Neural cell (in vitro differentiated cells): Measurements from ENCODE around the gene MSANTD7.

Experiments used
- CTCF ChIP-seq: fragments of 450-650 bp; IDR thresholded peaks from 2 replicates; pipeline ENCODE4 v1.5.1; 2014; ENCODE audit warnings: antibody characterized with exemption, mild to moderate bottlenecking, moderate library complexity; ENCODE audit not compliant: poor library complexity, severe bottlenecking
- EP300 ChIP-seq: fragments of 450-650 bp; conservative IDR thresholded peaks from 2 replicates; pipeline ENCODE4 v1.6.1; 2014; ENCODE audit warnings: antibody characterized with exemption, mild to moderate bottlenecking, moderate library complexity; ENCODE audit not compliant: poor library complexity, severe bottlenecking
- EZH2 ChIP-seq: fragments of 200-600, 300-800 bp; shearing (Covaris generic), sonication (generic); IDR thresholded peaks from 2 replicates; pipeline ENCODE4 v1.6.1; 2014; ENCODE audit warnings: antibody characterized with exemption, low read length, borderline replicate concordance, mild to moderate bottlenecking; ENCODE audit not compliant: insufficient read depth, poor library complexity, severe bottlenecking
- MXI1 ChIP-seq: fragments of 450-650 bp; conservative IDR thresholded peaks from 2 replicates; pipeline ENCODE4 v1.6.1; 2014; ENCODE audit warnings: antibody characterized with exemption, mild to moderate bottlenecking; ENCODE audit not compliant: poor library complexity, severe bottlenecking
- POLR2AphosphoS5 ChIP-seq: IDR thresholded peaks from 2 replicates; pipeline ENCODE4 v1.6.1; 2012
- RAD21 ChIP-seq: fragments of 450-650 bp; conservative IDR thresholded peaks from 2 replicates; pipeline ENCODE4 v1.6.1; 2014; ENCODE audit warnings: antibody characterized with exemption, mild to moderate bottlenecking, moderate library complexity
- SMC3 ChIP-seq: fragments of 450-650 bp; conservative IDR thresholded peaks from 2 replicates; pipeline ENCODE4 v1.6.1; 2014; ENCODE audit warnings: antibody characterized with exemption, mild to moderate bottlenecking, moderate library complexity; ENCODE audit not compliant: poor library complexity
- TAF1 ChIP-seq: IDR thresholded peaks from 2 replicates; pipeline ENCODE4 v1.6.1; 2012; ENCODE audit warnings: low read depth
- TF ChIP-seq, protein P1 (sequence below): IDR thresholded peaks from 2 replicates; pipeline ENCODE4 v1.6.1; 2012; ENCODE audit warnings: borderline replicate concordance

DNA sequence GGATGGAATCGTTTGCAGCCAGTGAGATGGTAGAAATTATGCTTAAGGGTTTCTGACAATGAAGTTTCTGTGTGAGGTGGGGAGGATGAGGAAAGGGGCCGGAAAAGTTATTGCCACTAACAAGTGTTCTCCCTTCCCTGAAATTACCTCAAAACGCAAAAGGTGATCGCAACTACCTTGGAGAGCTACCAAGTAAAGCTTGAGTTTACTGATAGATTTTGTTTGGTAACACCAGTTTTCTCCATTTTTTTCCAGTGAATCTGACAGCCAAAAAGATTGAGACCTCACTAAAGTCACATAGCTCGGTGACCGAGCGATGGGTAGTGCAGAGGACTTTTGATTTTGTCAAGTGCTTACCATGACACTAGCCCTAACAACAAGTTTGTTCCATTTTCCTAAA lies 42.1 kb downstream of the MSANTD7 start:
- TF ChIP-seq EP300 (no peak), RAD21 (no peak), POLR2AphosphoS5 (no peak), CTCF (no peak), SMC3 (no peak), TAF1 (no peak), EZH2 (no peak), MXI1 (no peak)
- TF ChIP-seq, protein P1, sequence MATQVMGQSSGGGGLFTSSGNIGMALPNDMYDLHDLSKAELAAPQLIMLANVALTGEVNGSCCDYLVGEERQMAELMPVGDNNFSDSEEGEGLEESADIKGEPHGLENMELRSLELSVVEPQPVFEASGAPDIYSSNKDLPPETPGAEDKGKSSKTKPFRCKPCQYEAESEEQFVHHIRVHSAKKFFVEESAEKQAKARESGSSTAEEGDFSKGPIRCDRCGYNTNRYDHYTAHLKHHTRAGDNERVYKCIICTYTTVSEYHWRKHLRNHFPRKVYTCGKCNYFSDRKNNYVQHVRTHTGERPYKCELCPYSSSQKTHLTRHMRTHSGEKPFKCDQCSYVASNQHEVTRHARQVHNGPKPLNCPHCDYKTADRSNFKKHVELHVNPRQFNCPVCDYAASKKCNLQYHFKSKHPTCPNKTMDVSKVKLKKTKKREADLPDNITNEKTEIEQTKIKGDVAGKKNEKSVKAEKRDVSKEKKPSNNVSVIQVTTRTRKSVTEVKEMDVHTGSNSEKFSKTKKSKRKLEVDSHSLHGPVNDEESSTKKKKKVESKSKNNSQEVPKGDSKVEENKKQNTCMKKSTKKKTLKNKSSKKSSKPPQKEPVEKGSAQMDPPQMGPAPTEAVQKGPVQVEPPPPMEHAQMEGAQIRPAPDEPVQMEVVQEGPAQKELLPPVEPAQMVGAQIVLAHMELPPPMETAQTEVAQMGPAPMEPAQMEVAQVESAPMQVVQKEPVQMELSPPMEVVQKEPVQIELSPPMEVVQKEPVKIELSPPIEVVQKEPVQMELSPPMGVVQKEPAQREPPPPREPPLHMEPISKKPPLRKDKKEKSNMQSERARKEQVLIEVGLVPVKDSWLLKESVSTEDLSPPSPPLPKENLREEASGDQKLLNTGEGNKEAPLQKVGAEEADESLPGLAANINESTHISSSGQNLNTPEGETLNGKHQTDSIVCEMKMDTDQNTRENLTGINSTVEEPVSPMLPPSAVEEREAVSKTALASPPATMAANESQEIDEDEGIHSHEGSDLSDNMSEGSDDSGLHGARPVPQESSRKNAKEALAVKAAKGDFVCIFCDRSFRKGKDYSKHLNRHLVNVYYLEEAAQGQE: no peak
